Measurements from ENCODE around the gene PIGA.

PIGA gene

GRCh38 chrX:15335135-15336022, at the start of gene PIGA:
Gene PIGA, minus strand, starts transcription at chrX:15335523. Its CDS starts 3,593 bp downstream, at chrX:15331930.
- peak; percentile 97 for DNase-seq

DNA sequence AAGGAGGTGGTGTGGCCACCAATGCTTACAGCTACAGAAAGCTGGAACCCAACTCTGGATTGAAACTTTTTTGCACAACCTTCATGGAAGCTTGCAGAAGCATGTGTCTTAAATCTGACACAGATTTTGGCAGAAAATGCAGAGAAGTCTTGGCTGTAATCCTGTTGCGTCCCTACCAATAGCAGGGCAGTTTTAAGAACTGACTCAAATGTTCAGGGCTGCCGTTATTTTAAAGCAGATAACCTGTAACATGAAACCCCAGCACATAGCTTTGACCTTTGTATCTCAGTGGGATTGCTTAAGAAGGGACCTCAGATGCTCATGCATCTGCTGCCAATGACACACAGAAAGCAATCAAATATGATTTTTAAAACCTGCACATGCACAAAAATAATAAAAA, 49.0 kb upstream of the PIGA start, which contains the start of gene VEGFD:
TSS of gene VEGFD (minus strand) at position 110 of the 400 bp plus-strand sequence. CDS start 467 bp downstream, outside the sequence.
- DNase-seq: no peak

DNA sequence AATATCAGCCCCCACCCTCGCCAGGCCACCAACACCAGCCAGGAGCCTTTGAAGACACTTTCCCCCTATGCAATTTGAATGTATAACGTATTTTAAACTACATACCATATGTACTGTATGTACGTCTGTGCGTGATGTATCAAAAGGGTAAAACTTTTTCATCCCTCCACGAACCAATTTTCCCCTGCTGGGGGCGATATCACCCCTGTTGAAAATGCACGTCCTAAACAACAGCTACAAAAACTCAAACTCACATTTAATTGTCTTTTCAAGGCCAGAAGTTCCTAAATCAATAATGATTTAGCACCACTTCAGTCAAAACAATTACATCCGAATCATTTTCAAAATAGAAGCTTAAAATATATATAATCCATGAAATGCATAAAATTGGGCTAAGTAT, 47.5 kb upstream of the PIGA start:
- no peak for DNase-seq

- no peak for DNase-seq
These were observed 41.6 kb upstream of the PIGA start for GRCh38 chrX:15376956-15377355.

- no peak for DNase-seq
These were observed 38.7 kb upstream of the PIGA start for GRCh38 chrX:15373976-15374375.

GRCh38 chrX:15366506-15367352, 31.4 kb upstream of the PIGA start:
- DNase-seq: no peak

- DNase-seq: no peak
These were observed 24.4 kb upstream of the PIGA start for GRCh38 chrX:15359701-15360100.

DNA sequence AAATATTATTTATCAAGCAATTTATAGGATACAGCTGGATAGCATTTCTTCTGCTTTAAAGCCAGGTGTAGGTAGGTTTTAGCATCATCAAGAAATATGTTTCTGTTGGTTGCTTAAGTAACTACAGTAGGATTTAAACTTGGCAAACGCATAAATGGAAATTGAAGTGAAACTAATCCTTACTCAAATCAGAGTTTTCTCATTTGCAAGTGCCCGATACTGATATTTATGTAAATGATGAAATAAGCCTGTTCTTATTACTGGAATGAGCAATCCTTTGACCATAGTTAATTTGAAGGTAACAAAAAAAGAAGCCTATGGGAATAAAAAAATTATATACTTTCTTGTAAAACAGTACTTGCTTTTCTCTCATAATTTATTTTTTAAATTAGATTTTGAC, 23.2 kb upstream of the PIGA start:
- DNase-seq: no peak

- DNase-seq: no peak
These were observed 21.1 kb upstream of the PIGA start for GRCh38 chrX:15356444-15356843.

DNA sequence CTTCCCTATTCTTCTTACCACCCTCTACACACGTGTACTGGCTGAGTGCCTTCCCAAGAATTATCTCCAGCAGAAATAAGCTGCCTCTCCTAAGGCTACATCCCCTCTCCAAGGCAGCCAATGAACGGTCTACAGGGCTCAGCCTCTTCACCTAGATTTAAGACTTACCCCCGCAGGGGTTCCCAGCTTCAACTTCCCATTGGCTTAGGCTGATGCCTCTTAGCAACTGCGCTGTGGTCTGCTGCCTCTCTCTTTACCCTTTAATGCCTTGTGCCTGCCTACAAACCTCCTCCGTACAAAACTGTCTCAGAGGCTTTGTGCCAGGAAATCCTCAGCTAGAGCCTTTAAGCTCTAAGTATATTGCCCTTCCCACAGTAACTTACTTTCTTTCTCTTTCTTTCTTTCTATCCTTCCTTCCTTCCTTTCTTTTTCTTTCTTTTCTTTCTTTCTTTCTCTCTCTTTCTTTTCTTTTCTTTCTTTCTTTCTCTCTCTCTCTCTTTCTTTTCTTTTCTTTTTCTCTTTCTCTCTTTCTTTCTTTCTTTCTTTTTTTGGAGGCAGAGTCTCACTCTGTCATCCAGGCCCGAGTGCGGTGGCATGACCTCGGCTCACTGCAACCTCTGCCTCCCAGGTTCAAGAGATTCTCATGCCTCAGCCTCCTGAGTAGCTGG, 15.1 kb upstream of the PIGA start:
- no peak for DNase-seq

DNA sequence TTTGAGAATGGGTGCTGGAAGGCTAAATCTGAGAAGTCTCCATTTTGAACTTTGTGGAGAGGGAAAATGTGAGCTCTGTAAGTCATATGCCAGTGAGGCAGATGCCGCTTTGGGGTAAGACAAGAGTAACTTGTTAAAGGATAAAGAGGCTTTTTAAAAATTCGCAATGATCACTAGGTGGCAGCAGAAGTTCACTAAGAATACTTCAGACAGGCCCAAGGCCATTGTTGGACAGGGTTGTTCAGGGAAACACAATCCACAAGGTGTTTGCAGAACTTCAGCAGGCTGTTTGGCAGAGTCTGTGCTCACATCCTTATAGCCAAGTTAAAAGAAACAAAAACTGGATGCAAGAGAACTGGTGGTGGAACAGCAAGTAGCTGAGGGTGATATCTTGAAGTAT, 13.7 kb upstream of the PIGA start:
- DNase-seq: no peak

DNA sequence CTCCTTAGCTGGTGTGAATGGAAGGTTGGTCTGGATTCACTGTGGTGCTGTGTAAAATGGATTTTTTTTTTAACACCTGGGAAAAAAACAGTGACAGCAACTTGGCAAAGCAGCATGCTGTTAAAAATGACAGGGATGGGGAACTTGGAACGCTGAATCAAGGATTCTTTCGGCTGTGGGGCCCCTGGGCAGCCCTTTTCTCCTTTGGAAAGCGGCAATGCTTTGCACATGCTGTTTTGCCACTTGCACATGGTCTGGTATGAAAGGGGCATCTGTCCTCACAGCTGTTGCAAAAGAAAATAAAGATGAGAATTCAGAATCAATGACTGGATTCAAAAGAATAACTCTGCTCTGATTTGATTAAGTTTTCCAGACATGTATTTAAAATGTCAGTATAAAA, 10.7 kb upstream of the PIGA start:
- DNase-seq: no peak

- DNase-seq: no peak
These were observed 8.8 kb upstream of the PIGA start for GRCh38 chrX:15344106-15344505.

- no peak for DNase-seq
These were observed 7.8 kb upstream of the PIGA start for GRCh38 chrX:15343075-15343476.

GRCh38 chrX:15340867-15341266, 5.5 kb upstream of the PIGA start:
- DNase-seq: no peak

DNA sequence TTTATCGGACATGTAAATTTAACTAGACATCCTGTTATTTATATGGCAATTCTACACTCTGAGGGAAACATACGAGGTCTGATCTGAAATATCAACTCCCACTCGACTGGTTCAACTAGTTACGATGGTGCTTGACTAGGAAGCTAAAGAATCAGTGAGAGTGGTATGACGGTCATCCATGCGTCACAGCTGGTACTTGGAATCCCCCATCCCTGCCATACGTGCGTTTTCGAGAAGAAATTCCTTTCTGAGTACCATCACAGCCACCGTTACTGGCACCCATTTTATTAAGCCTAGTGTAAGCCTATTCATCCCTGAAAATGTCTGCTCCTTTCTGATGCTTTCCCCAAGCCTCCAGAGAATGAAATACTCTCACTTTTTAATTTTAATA, 695 bp upstream of the PIGA start:
- DNase-seq: no peak

GRCh38 chrX:15334561-15334960, 762 bp downstream of the PIGA start:
- no peak for DNase-seq

- no peak for DNase-seq
These were observed 6.5 kb downstream of the PIGA start for GRCh38 chrX:15328821-15329220.

DNA sequence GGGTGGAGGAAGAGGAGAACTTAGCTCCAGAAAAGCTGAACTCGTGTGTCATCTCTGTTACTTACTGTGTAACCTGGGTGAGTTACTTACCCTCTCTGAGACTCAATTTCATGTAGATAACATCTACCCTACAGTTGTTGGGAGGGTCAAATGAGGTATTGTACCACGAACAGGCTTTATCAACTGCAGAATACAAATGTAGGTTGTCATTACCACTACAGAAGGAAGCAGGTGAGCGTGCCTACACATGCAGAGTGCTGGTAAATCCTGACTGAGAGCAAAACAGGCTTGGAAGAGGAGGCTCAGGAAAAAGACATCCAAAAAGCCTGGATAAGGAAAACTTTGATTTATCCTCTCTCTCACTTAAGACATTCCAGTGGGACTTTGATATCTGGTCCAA, 7.2 kb downstream of the PIGA start:
- no peak for DNase-seq

DNA sequence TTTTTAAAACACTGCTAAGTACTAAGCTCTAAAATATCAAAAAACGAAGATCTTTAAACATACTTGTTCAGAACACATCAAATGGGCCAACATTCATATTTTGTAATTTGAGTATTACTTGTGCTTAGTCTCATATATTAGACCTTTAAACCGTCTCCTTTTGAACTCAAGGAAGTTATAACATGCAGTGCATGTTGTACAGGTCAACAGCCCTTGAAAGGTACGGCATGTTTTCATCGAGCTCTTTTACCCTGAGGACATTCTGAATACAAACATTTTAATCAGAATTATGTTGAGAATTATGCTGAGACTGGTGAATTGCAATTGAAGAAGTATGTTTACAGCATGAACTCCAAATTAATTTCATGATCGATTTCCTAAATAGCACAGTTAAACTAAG, 12.9 kb downstream of the PIGA start:
- no peak for DNase-seq

DNA sequence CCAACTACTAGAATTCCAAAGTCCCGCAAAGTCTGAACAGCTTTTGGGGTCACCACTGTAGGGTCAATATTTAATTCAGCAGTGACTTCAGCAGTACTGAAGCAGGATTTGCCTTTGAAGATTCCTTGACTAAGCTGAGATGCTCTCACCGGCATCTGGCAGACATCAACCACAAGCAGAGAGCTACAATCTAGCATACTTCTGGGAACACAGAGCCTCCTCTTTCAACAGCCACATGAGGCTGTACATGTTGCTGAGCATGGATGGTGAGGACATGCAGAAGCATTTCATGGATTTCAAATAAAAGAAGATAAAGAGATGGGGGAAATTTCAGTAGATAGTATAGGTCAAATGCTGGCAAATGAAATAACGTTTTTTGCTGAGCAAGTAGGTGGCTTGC, 13.3 kb downstream of the PIGA start:
- DNase-seq: no peak

DNA sequence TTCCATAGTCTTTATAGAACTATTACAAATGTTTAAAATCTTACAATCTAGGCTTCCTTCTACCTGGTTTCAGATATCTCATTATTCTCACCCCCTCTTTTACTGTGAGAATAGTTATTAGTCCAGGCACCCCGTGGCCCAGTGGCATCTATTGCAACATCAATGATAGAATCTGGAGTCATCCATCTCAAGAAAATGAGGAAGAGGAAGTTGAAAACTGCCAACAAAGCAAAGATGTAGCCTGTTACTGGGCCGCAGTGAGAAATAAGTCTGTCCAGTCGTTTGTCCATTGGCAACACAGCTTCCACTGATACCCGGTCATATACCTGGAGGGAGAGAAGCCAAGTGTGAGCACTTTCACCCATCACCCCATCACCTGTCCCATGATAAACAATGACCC, 13.9 kb downstream of the PIGA start:
- no peak for DNase-seq

- DNase-seq: no peak
These were observed 15.0 kb downstream of the PIGA start for GRCh38 chrX:15320297-15320696.

All from GOT3 (cell line).